K562 treated with DMSO at 1 percent for 48 hours (cell line): Measurements from ENCODE around the gene NBPF11. TPM values are rescaled to one million over a fixed set of nuclear protein-coding genes. Genes with fewer than 3 reads are reported as not detected.

Experiments
- total RNA-seq: library from RNA; unstranded; fragments of 300-600 nt; gene quantifications from 2 replicates; pipeline ENCODE4 v1.2.3, GENCODE V29; 2022; ENCODE audit warnings: low replicate concordance; ENCODE audit errors: extremely low read depth

NBPF11 gene, protein sequence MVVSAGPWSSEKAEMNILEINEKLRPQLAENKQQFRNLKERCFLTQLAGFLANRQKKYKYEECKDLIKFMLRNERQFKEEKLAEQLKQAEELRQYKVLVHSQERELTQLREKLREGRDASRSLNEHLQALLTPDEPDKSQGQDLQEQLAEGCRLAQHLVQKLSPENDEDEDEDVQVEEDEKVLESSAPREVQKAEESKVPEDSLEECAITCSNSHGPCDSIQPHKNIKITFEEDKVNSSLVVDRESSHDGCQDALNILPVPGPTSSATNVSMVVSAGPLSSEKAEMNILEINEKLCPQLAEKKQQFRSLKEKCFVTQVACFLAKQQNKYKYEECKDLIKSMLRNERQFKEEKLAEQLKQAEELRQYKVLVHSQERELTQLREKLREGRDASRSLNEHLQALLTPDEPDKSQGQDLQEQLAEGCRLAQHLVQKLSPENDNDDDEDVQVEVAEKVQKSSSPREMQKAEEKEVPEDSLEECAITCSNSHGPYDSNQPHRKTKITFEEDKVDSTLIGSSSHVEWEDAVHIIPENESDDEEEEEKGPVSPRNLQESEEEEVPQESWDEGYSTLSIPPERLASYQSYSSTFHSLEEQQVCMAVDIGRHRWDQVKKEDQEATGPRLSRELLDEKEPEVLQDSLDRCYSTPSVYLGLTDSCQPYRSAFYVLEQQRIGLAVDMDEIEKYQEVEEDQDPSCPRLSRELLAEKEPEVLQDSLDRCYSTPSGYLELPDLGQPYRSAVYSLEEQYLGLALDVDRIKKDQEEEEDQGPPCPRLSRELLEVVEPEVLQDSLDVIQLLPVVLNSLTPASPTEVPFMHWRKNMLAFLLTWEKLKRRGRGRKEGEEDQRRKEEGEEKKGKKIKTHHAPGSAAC
- total RNA-seq: not detected in 2 replicates

DNA sequence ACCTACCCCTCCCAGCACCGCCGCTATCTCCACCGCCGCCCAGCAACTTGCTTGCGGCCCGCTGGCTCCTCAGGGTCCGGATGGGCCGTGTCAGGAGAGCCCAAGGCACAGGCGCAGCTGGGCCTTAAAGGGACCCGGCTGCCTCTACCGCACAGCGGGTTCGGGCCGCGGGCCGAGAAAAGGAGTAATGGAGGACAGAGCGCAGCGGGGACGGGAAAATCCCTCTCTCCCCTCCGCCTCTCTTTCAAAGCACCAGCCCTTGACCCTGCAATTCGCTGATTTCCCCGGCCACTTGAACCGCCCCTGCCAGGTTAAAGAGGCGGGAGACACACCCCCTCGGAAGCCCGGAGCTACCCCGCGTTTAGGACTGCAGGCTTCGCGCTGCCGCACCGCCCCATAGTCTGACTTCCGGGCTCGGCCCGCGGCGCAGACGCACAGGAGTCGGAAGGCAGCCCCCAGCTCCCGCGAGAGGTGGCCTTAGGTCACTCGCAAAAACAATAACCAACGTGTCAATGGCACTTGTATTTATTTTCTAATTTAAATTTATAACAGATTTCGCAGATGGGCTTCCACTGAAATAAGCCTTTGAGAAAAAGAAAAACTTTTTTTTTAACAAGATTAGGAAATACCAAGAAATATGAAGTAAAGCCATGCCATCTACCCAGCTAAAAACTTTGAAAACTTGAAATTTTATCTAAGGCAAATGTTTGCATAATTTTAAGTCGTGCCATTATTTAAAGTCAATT lies at the start of gene NBPF11:
Gene NBPF11 (minus strand): TSS at position 371 of the 746 bp plus-strand sequence. CDS start 25,278 bp downstream, outside the sequence.

Other genes with a start within 250 kb of the NBPF11 start
- gene GJA8, start 249.5 kb downstream of the NBPF11 start, total RNA-seq: not detected in 2 replicates
- gene GPR89B, start 223.9 kb downstream of the NBPF11 start, total RNA-seq: not detected in 2 replicates